Measurements from ENCODE around the gene HOXA4. TPM values are rescaled to one million over a fixed set of nuclear protein-coding genes. Genes with fewer than 3 reads are reported as not detected.

Gene HOXA4
- total RNA-seq, 1 donor from 2014 or later: 0.98 TPM

DNA sequence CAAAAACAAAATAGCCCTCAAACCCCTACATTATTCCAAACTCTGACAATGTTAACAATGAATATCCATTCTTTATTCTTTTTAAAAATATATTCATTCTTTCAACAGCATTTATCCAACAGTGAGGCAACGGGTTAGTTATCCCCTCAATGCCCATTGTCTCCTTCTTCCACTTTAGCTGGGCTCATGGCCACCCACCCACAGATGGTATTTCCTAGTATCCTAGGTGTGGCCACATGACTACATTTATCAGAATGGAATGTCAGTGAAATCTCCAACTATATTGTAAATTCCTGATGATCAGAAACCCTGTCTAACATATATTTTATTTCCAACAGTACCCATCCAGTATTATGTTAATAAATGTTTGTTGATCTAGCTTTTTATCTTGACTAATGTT is 48.4 kb downstream of the HOXA4 start:
- Histone ChIP-seq H3K4me1 (no peaks in the 10 kb centered on the region), H3K36me3 (no peaks in the 10 kb centered on the region), H3K4me3 (no peak overlapping the region), H3K27ac (no peak overlapping the region), H3K27me3 (no peaks in the 10 kb centered on the region), H3K9me3 (no peaks in the 10 kb centered on the region)
- TF ChIP-seq POLR2A (IDR thresholded peaks at IDR 0.05): no peak
- TF ChIP-seq POLR2AphosphoS5 (IDR thresholded peaks at IDR 0.05; ENCODE audit: insufficient read depth in 1 of 2, low read depth in 1 of 2): no peak
- TF ChIP-seq, protein P1, sequence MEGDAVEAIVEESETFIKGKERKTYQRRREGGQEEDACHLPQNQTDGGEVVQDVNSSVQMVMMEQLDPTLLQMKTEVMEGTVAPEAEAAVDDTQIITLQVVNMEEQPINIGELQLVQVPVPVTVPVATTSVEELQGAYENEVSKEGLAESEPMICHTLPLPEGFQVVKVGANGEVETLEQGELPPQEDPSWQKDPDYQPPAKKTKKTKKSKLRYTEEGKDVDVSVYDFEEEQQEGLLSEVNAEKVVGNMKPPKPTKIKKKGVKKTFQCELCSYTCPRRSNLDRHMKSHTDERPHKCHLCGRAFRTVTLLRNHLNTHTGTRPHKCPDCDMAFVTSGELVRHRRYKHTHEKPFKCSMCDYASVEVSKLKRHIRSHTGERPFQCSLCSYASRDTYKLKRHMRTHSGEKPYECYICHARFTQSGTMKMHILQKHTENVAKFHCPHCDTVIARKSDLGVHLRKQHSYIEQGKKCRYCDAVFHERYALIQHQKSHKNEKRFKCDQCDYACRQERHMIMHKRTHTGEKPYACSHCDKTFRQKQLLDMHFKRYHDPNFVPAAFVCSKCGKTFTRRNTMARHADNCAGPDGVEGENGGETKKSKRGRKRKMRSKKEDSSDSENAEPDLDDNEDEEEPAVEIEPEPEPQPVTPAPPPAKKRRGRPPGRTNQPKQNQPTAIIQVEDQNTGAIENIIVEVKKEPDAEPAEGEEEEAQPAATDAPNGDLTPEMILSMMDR (IDR thresholded peaks at IDR 0.05): no peak
- intact Hi-C loops (cut with DNase I): no loop called here
- no peak for DNase-seq (ENCODE audit: extremely low spot score in 2 of 2)

DNA sequence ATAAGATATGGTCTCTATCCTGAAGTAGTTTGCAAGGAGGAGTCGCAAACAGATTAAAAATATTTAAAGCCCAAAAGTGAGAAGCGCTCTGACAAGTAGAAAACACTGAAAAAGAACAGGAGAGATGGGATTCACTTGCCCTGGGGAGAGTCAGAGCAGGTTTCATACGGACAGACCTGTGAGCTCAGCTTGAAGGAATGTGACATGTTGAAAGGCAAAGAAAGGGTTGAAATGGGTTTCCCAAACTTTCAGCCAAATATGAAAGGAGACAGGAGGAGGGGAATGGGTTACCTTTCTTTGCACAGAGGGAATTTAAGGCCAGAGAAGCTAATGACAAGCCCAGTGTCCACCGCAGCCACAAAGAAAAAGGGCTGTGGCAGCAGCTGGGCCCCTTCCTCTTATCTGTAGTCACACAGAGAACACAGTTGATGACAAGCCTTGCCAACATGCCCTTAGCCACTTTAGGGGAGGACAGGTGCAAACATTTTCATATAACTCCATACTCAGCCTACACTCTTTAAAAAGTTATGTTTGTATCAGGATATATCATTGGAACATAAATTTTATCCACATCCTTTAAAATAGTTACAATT is 49.6 kb downstream of the HOXA4 start:
- no peaks in the 10 kb centered on the region for H3K4me1 ChIP-seq
- H3K27ac ChIP-seq: no peak overlapping the region
- TF ChIP-seq, protein P1 (IDR thresholded peaks at IDR 0.05): no peak
- TF ChIP-seq POLR2AphosphoS5 (IDR thresholded peaks at IDR 0.05; ENCODE audit: insufficient read depth in 1 of 2, low read depth in 1 of 2) (no peak), POLR2A (IDR thresholded peaks at IDR 0.05) (no peak)
- no peak for DNase-seq (ENCODE audit: extremely low spot score in 2 of 2)
- no peak overlapping the region for H3K4me3 ChIP-seq
- intact Hi-C loops (cut with DNase I): no loop called here
- H3K27me3 ChIP-seq: no peaks in the 10 kb centered on the region
- H3K36me3 ChIP-seq: no peaks in the 10 kb centered on the region
- no peaks in the 10 kb centered on the region for H3K9me3 ChIP-seq

GRCh38 chr7:27079234-27079975 is 51.2 kb downstream of the HOXA4 start:
- Histone ChIP-seq H3K4me3 (no peak overlapping the region), H3K4me1 (no peaks in the 10 kb centered on the region), H3K27ac (no peak overlapping the region), H3K27me3 (no peaks in the 10 kb centered on the region), H3K9me3 (no peaks in the 10 kb centered on the region), H3K36me3 (no peaks in the 10 kb centered on the region)
- no peak for DNase-seq (ENCODE audit: extremely low spot score in 2 of 2)
- intact Hi-C loops (cut with DNase I): no loop called here
- TF ChIP-seq POLR2AphosphoS5 (IDR thresholded peaks at IDR 0.05; ENCODE audit: insufficient read depth in 1 of 2, low read depth in 1 of 2) (no peak), POLR2A (IDR thresholded peaks at IDR 0.05) (no peak)
- TF ChIP-seq, protein P1 (IDR thresholded peaks at IDR 0.05): no peak

- intact Hi-C loops (cut with DNase I): no loop called here
- H3K27ac ChIP-seq: no peak overlapping the region
Observed at GRCh38 chr7:27078616-27079233, 51.8 kb downstream of the HOXA4 start.

More at GRCh38 chr7:27078616-27079233, 51.8 kb downstream of the HOXA4 start:
- Histone ChIP-seq H3K9me3 (no peaks in the 10 kb centered on the region), H3K36me3 (no peaks in the 10 kb centered on the region), H3K4me3 (no peak overlapping the region), H3K4me1 (no peaks in the 10 kb centered on the region), H3K27me3 (no peaks in the 10 kb centered on the region)
- no peak for DNase-seq (ENCODE audit: extremely low spot score in 2 of 2)
- TF ChIP-seq POLR2AphosphoS5 (IDR thresholded peaks at IDR 0.05; ENCODE audit: insufficient read depth in 1 of 2, low read depth in 1 of 2) (no peak), POLR2A (IDR thresholded peaks at IDR 0.05) (no peak)
- TF ChIP-seq, protein P1 (IDR thresholded peaks at IDR 0.05): no peak

MicroRNAs within 50 kb of the gene (microRNA counts, 767-probe panel; counts per million panel counts)
- microRNA hsa-miR-196b-5p: 5,514 to 5,529 counts per million in 2 donors

Small RNA genes within 50 kb of the gene (microRNA-seq; reads per million reads assigned to microRNA genes)
- 6,257 reads per million, percentile 91 among the genes with 10 or more reads in this experiment for gene MIR196B (ENCODE audit: borderline number of aligned reads, borderline replicate concordance)

Small RNA genes within 50 kb of the gene (small RNA-seq; reads per million reads assigned to genes)
- not detected for gene AC004080.5
- not detected for gene RF01977

Other genes starting within 250 kb of the HOXA4 start
- gene HOXA1, start 34.8 kb downstream of the HOXA4 start, total RNA-seq: 0.74 TPM
- gene HOXA2, start 28.1 kb downstream of the HOXA4 start, total RNA-seq: 2.0 TPM
- 6.1 TPM for gene HOXA5, start 12.9 kb upstream of the HOXA4 start, total RNA-seq
- 1.7 TPM for gene HOXA6, start 17.0 kb upstream of the HOXA4 start, total RNA-seq
- 3.9 TPM for gene HOXA3, start 21.8 kb upstream of the HOXA4 start, total RNA-seq
- gene HOXA7, start 25.9 kb upstream of the HOXA4 start, total RNA-seq: 23.8 TPM
- gene HOXA9, start 34.8 kb upstream of the HOXA4 start, total RNA-seq: 13.0 TPM
- gene HOXA10, start 43.6 kb upstream of the HOXA4 start, total RNA-seq: 19.2 TPM
- 9.8 TPM for gene HOXA11, start 54.5 kb upstream of the HOXA4 start, total RNA-seq
- 14.5 TPM for gene HOXA13, start 69.3 kb upstream of the HOXA4 start, total RNA-seq
- gene EVX1, start 112.0 kb upstream of the HOXA4 start, total RNA-seq: 2.5 TPM